CD4-positive, alpha-beta memory T cell (primary cell): Measurements from ENCODE around the gene KDM1A. TPM values are rescaled to one million over a fixed set of nuclear protein-coding genes. Genes with fewer than 3 reads are reported as not detected.

Source experiments
- CTCF ChIA-PET: fragments of 350-600 bp; sonication (Branson Sonifier 250); formaldehyde crosslinking; loops from one replicate; lab custom pipeline; 2021; ENCODE audit warnings: inconsistent platforms; ENCODE audit not compliant: partially characterized antibody; lab: Charles Lee
- POLR2A ChIA-PET: fragments of 350-600 bp; sonication (Branson Sonifier 250); formaldehyde crosslinking; loops from one replicate; lab custom pipeline; 2021; ENCODE audit not compliant: partially characterized antibody; lab: Charles Lee
- DNase-seq, 5 donors: peaks; one replicate each; pipeline versions ENCODE4 v3.0.0 to v3.0.0-alpha.2; 2020 to 2022; ENCODE audit warnings: mixed read lengths in 1 of 5
- H3K27ac ChIP-seq: one replicate; pipeline ENCODE4 v1.7.0; 2013; ENCODE audit warnings: low read depth, low read length
- H3K27me3 ChIP-seq: 2 replicates; pipeline ENCODE4 v1.7.0; 2013; ENCODE audit warnings: mild to moderate bottlenecking, low read length, moderate library complexity; ENCODE audit not compliant: insufficient read depth
- H3K36me3 ChIP-seq: 2 replicates; pipeline ENCODE4 v1.7.0; 2013; ENCODE audit warnings: mild to moderate bottlenecking, low read length, moderate library complexity; ENCODE audit not compliant: insufficient read depth
- H3K4me1 ChIP-seq: 2 replicates; pipeline ENCODE4 v1.7.0; 2013; ENCODE audit warnings: mild to moderate bottlenecking, low read length, moderate library complexity; ENCODE audit not compliant: insufficient read depth
- H3K4me3 ChIP-seq, 2 donors: one replicate each; pipeline ENCODE4 v1.7.0; 2013; ENCODE audit warnings: low read length in 2 of 2, mild to moderate bottlenecking in 1 of 2
- H3K9me3 ChIP-seq, 2 donors: one replicate each; pipeline ENCODE4 v1.7.0; 2013; ENCODE audit warnings: low read length in 2 of 2, control low read depth in 1 of 2; ENCODE audit not compliant: control insufficient read depth in 1 of 2
- H3K27ac Mint-ChIP-seq, 7 donors: one replicate each; pipeline ENCODE4 v1.8.0; 2020 to 2021; ENCODE audit warnings: mixed read lengths in 7 of 7, mild to moderate bottlenecking in 6 of 7, inconsistent platforms in 3 of 7, moderate library complexity in 3 of 7
- H3K27me3 Mint-ChIP-seq, 2 donors: one replicate each; pipeline ENCODE4 v1.8.0; 2020 to 2021; ENCODE audit warnings: mixed read lengths in 2 of 2
- H3K36me3 Mint-ChIP-seq, 2 donors: one replicate each; pipeline ENCODE4 v1.8.0; 2020 to 2021; ENCODE audit warnings: mixed read lengths in 2 of 2, inconsistent platforms in 1 of 2, mild to moderate bottlenecking in 1 of 2
- H3K4me1 Mint-ChIP-seq, 4 donors: one replicate each; pipeline ENCODE4 v1.8.0; 2020 to 2021; ENCODE audit warnings: mixed read lengths in 4 of 4, mild to moderate bottlenecking in 1 of 4
- H3K4me3 Mint-ChIP-seq, 8 donors: one replicate each; pipeline ENCODE4 v1.8.0; 2020 to 2021; ENCODE audit warnings: mixed read lengths in 8 of 8, mild to moderate bottlenecking in 7 of 8, moderate library complexity in 6 of 8, inconsistent platforms in 3 of 8
- H3K9me3 Mint-ChIP-seq, 8 donors: one replicate each; pipeline ENCODE4 v1.8.0; 2020 to 2021; ENCODE audit warnings: mixed read lengths in 8 of 8, mild to moderate bottlenecking in 5 of 8, inconsistent platforms in 3 of 8, moderate library complexity in 1 of 8
- intact Hi-C: fragments of 100-400 bp; cut with micrococcal nuclease; formaldehyde crosslinking; loops from one replicate; pipeline ENCODE4 v1.15.1; 2023
- polyA plus RNA-seq, 2 donors: library from polyadenylated mRNA; unstranded; fragments of 300-500 nt; fragmentation: Illumina TruSeq; gene quantifications; one replicate each; pipeline ENCODE4 v1.2.3, GENCODE V29; 2021
- total RNA-seq, 2 experiments: library from RNA; stranded (reverse); gene quantifications; one replicate each; pipeline ENCODE4 v1.2.3, GENCODE V29; 2021

Gene KDM1A
- total and polyA plus RNA-seq, 4 experiments from 2014 or later = 39.6 to 47.2 (median 43.2) TPM

DNA sequence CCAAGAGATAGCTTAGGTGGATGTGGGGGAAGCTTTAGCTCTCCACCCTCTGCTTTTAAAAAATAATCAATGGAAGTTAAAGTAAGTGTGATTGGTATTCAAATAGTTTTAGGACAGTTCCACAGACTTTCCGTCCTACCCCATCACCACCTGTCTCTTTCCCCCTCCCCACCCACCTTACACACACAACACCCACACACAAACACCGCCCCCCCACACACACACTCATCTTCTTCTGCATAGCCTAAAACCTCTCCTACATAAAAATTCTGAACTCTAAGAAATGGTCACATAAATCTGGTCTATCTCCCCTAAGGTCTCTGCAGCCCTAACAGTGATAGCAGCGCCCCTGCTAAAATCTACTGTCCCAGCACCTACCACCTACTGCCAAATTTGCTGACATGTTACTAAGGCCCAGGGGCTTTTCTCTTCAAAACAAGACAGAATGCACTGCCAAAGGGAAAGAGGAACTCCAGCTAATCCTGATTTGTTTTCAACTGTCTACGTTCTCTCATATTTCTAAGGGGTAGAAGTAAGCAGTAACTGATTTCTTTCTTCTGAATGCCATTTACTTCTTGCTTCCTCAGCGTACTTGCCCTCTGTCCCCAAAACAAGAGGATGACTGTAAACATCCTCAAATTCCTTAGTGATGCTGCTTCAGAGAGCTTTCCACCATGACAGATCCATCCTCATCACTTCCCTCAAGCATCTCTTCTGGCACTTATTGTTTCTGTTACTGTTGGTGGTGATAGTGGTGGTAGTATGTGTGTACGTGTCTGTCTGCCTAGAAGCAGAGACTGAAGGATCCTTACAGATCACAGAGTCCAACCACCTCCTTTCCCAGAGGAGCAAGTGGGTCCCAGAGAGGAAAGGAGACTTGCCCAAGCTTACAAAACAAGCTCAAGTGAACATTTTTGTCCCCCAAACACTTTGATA is 92.6 kb downstream of the KDM1A start:
- H3K4me3 Mint-ChIP-seq = peak overlapping the region in 6 of 8 donors; percentile 4 to 51 (median 20)
- Histone ChIP-seq H3K27ac (no peak overlapping the region), H3K9me3 (no peaks in the 10 kb centered on the region), H3K4me3 (no peak overlapping the region), H3K27me3 (no peaks in the 10 kb centered on the region), H3K36me3 (peaks cover under 1% of the 10 kb centered on the region), H3K4me1 (peaks cover 80% of the 10 kb centered on the region)
- ChIA-PET CTCF (interaction anchor here (0.8 to 10.0 kb wide), 7 partner anchors 8 to 72 kb away, joined by 3 to 74 read pairs (median 5); no protein-coding TSS in a partner anchor), POLR2A (interaction anchor here (1.0 to 6.2 kb wide), 7 partner anchors 8 to 66 kb away, joined by 3 to 37 read pairs (median 19); partner anchors contain the start of gene LUZP1)
- H3K9me3 Mint-ChIP-seq = peaks cover 0 to 3% (median 0%) of the 10 kb centered on the region in 8 donors
- peaks cover 13 to 22% of the 10 kb centered on the region in 2 donors for H3K36me3 Mint-ChIP-seq
- H3K27me3 Mint-ChIP-seq = no peaks in the 10 kb centered on the region
- DNase-seq = no peak
- intact Hi-C loops = no loop called here
- peak overlapping the region; percentile 37 to 95 (median 81) for H3K27ac Mint-ChIP-seq
- H3K4me1 Mint-ChIP-seq = peaks cover 47 to 82% (median 59%) of the 10 kb centered on the region in 4 donors

- Mint-ChIP-seq H3K4me1 (peaks cover 49 to 91% (median 68%) of the 10 kb centered on the region in 4 donors), H3K27ac (peak overlapping the region; percentile 24 to 87 (median 61)), H3K4me3 (peak overlapping the region in 6 of 8 donors; percentile 23 to 66 (median 45)), H3K9me3 (peaks cover 0 to 3% (median 0%) of the 10 kb centered on the region in 8 donors), H3K27me3 (no peaks in the 10 kb centered on the region), H3K36me3 (peaks cover 4% of the 10 kb centered on the region in 2 donors)
- ChIA-PET POLR2A (interaction anchor here (1.1 to 6.2 kb wide), 3 partner anchors 12 to 15 kb away, joined by 4 to 24 read pairs (median 4); no protein-coding TSS in a partner anchor), CTCF (interaction anchor here (6.6 to 10.0 kb wide), 2 partner anchors 14 to 69 kb away, joined by 44 to 74 read pairs; no protein-coding TSS in a partner anchor)
- no peak overlapping the region for H3K27ac ChIP-seq
- no peaks in the 10 kb centered on the region for H3K9me3 ChIP-seq
- H3K27me3 ChIP-seq = no peaks in the 10 kb centered on the region
- no peaks in the 10 kb centered on the region for H3K36me3 ChIP-seq
- intact Hi-C loops = no loop called here
- peak in 1 of 5 donors; percentile 12 for DNase-seq
- no peak overlapping the region for H3K4me3 ChIP-seq
- H3K4me1 ChIP-seq = peaks cover 93% of the 10 kb centered on the region
Observed at GRCh38 chr1:23114424-23115079, 95.3 kb downstream of the KDM1A start.

DNA sequence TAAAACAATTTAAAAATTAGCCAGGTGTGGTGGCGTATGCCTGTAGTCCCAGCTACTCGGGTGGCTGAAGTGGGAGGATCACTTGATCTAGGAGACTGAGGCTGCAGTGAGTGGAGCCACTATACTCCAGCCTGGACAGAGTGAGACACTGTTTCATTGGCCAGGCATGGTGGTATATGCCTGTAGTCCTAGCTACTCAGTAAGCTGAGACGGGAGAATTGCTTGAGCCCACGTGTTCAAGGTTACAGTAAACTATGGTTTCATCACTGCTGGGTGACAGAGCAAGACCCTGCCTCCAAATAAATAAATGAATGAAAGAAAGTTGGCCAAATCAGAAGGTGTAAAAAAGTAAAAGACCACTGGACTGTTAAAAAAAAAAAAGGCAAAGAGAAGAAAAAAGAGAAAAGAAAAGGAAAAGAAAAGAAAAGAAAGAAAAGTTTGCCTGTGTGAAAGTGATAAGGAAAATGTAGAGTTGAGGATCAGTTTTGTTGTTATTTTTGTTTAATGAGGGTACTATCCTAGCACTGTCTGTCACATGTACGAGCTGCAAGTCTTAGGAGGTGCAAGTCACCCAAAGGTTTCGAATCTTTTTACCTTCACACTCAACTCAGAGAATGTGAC is 97.1 kb downstream of the KDM1A start:
- no peak overlapping the region for H3K4me3 ChIP-seq
- intact Hi-C loops = no loop called here
- H3K27ac Mint-ChIP-seq = peak overlapping the region in 6 of 7 donors; percentile 44 to 79 (median 71)
- ChIA-PET CTCF (interaction anchor here (10.0 kb wide), 1 partner anchor 67 kb away, joined by 74 read pairs; no protein-coding TSS in a partner anchor), POLR2A (interaction anchor here (5.3 to 6.2 kb wide), 2 partner anchors 13 kb away, joined by 24 to 49 read pairs; no protein-coding TSS in a partner anchor)
- H3K4me1 ChIP-seq = peaks cover 95% of the 10 kb centered on the region
- H3K9me3 ChIP-seq = no peaks in the 10 kb centered on the region
- H3K27ac ChIP-seq = no peak overlapping the region
- H3K4me1 Mint-ChIP-seq = peaks cover 46 to 90% (median 70%) of the 10 kb centered on the region in 4 donors
- no peaks in the 10 kb centered on the region for H3K9me3 Mint-ChIP-seq
- no peak for DNase-seq
- no peaks in the 10 kb centered on the region for H3K27me3 Mint-ChIP-seq
- no peaks in the 10 kb centered on the region for H3K36me3 ChIP-seq
- H3K36me3 Mint-ChIP-seq = peaks cover 0 to 4% of the 10 kb centered on the region in 2 donors
- no peaks in the 10 kb centered on the region for H3K27me3 ChIP-seq
- peak overlapping the region in 3 of 8 donors; percentile 22 to 51 (median 31) for H3K4me3 Mint-ChIP-seq

- Mint-ChIP-seq H3K27me3 (no peaks in the 10 kb centered on the region), H3K27ac (peak overlapping the region; percentile 9 to 82 (median 70)), H3K4me1 (peaks cover 40 to 84% (median 63%) of the 10 kb centered on the region in 4 donors), H3K9me3 (no peaks in the 10 kb centered on the region), H3K36me3 (peaks cover 0 to 4% of the 10 kb centered on the region in 2 donors), H3K4me3 (peak overlapping the region in 4 of 8 donors; percentile 2 to 51 (median 39))
- CTCF ChIA-PET = interaction anchor here (4.0 to 10.0 kb wide), 3 partner anchors 16 to 67 kb away, joined by 41 to 74 read pairs (median 62); no protein-coding TSS in a partner anchor
- no peak for DNase-seq
- Histone ChIP-seq H3K9me3 (no peaks in the 10 kb centered on the region), H3K4me1 (peaks cover 88% of the 10 kb centered on the region), H3K27me3 (no peaks in the 10 kb centered on the region), H3K4me3 (no peak overlapping the region), H3K27ac (no peak overlapping the region), H3K36me3 (no peaks in the 10 kb centered on the region)
- POLR2A ChIA-PET = interaction anchor here (3.5 to 5.3 kb wide), 2 partner anchors 14 to 17 kb away, joined by 44 to 49 read pairs; no protein-coding TSS in a partner anchor
- intact Hi-C loops = no loop called here
Observed at GRCh38 chr1:23116921-23117699, 97.8 kb downstream of the KDM1A start.

DNA sequence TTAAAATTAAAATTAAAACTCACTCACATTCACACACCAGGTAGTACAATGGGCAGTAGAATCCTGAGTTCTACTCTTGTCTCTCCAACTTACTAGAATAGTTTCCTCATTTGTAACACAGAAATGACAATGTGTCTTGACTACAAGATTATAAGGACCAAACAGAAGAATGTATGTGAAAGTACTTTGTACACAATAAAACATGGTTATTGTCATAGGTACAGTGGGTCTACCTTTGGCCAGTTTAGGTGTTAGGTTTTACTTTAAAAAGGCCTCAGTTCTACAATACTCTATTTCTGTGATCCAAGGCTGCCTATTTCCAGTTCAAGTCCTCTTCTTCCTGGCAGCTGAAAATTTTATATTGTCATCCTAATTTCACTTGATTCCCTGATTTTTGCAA is 99.1 kb downstream of the KDM1A start:
- Mint-ChIP-seq H3K27me3 (no peaks in the 10 kb centered on the region), H3K27ac (peak overlapping the region; percentile 90 to 98 (median 93)), H3K36me3 (peaks cover 0 to 4% of the 10 kb centered on the region in 2 donors), H3K4me1 (peaks cover 36 to 83% (median 63%) of the 10 kb centered on the region in 4 donors), H3K4me3 (peak overlapping the region in 7 of 8 donors; percentile 74 to 85 (median 79)), H3K9me3 (no peaks in the 10 kb centered on the region)
- no peak overlapping the region for H3K4me3 ChIP-seq
- no peak for DNase-seq
- CTCF ChIA-PET = interaction anchor here (1.0 to 4.5 kb wide), 5 partner anchors 8 to 70 kb away, joined by 3 to 62 read pairs (median 15); no protein-coding TSS in a partner anchor
- no peaks in the 10 kb centered on the region for H3K9me3 ChIP-seq
- intact Hi-C loops = loop anchor here (2.0 kb wide), 2 partner anchors 18 to 50 kb away; partner anchors contain the start of gene LUZP1
- H3K36me3 ChIP-seq = no peaks in the 10 kb centered on the region
- H3K27ac ChIP-seq = peak overlapping the region; percentile 60
- H3K27me3 ChIP-seq = no peaks in the 10 kb centered on the region
- H3K4me1 ChIP-seq = peaks cover 77% of the 10 kb centered on the region
- POLR2A ChIA-PET = interaction anchor here (0.8 to 5.3 kb wide), 13 partner anchors 8 to 409 kb away, joined by 3 to 49 read pairs (median 6); partner anchors contain the start of gene LUZP1
